ENCODE results near the gene HTR3C.
"Not testable (repeated sequence)": the region's sequence is repeated elsewhere in the genome, so short reads cannot be mapped to it uniquely, and the experiment has no call there.

- TF ChIP-seq POLR2A (IDR thresholded peaks at IDR 0.05; ENCODE audit: low read depth, low read length); POLR2AphosphoS5 (IDR thresholded peaks at IDR 0.05; ENCODE audit: low read depth, low read length); TAF1 (IDR thresholded peaks at IDR 0.05; ENCODE audit: borderline replicate concordance, low read depth, low read length): not testable (repeated sequence)
Observed at GRCh38 chr3:184071142-184071541, 18.3 kb downstream of the HTR3C start.
